Cerebellar nuclear complex (tissue), 1 donor: ENCODE measurements around the gene UTS2R.
"Not testable (repeated sequence)": the region's sequence is repeated elsewhere in the genome, so short reads cannot be mapped to it uniquely, and the experiment has no call there.

Source experiments
- DNase-seq, 2 experiments: peaks; one replicate each; lab custom pipeline; 2025; lab: John Stamatoyannopoulos, UW

Gene UTS2R

DNA sequence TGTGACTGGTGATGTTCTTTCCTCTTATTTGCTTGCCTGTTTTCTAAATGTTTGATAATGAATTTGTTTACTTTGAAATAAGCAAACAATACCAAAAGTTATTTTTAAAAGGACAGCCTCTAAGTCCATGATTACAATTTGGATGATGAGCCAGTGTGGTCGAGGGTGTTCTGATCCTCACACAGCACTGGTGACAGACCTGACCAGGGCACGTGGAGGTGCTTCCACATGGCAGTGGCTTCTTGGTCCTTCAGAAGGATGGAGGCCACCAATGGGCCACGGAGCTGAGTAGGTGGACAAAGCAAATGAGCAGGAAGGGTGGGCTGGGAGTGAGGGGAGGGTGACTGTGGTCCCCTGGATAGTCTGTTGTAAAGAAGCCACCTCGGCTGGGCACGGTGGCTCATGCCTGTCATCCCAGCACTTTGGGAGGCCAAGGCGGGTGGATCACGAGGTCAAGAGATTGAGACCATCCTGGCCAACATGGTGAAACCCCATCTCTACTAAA, 16.7 kb upstream of the UTS2R start:
- no peak for DNase-seq

- no peak for DNase-seq
These were observed 15.7 kb upstream of the UTS2R start for GRCh38 chr17:82355770-82356427.

GRCh38 chr17:82356845-82357355, 14.7 kb upstream of the UTS2R start:
- DNase-seq = no peak

GRCh38 chr17:82357394-82357793, 14.2 kb upstream of the UTS2R start:
- no peak for DNase-seq

GRCh38 chr17:82358465-82359350, 12.9 kb upstream of the UTS2R start, which contains the start of gene TEX19:
TSS of gene TEX19 (plus strand) at chr17:82359247. CDS start at chr17:82362151, 2,904 bp downstream.
- no peak for DNase-seq

DNA sequence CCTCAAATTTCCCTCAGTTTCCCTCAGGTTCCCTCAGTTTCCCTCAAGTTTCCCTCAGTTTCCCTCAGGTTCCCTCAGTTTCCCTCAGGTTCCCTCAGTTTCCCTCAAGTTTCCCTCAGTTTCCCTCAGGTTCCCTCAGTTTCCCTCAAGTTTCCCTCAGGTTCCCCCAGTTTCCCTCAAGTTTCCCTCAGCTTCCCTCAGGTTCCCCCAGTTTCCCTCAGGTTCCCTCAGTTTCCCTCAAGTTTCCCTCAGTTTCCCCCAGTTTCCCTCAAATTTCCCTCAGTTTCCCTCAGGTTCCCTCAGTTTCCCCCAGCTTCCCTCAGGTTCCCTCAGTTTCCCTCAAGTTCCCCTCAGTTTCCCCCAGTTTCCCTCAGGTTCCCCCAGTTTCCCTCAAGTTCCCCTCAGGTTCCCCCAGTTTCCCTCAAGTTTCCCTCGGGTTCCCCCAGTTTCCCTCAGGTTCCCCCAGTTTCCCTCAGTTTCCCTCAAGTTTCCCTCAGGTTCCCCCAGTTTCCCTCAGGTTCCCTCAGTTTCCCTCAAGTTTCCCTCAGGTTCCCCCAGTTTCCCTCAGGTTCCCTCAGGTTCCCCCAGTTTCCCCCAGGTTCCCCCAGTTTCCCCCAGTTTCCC, 12.0 kb upstream of the UTS2R start:
- DNase-seq = not testable (repeated sequence)

GRCh38 chr17:82361885-82362633, 9.5 kb upstream of the UTS2R start:
- DNase-seq = no peak

GRCh38 chr17:82365606-82366295, 5.8 kb upstream of the UTS2R start:
- no peak for DNase-seq

GRCh38 chr17:82366749-82367148, 4.8 kb upstream of the UTS2R start:
- DNase-seq = no peak

DNA sequence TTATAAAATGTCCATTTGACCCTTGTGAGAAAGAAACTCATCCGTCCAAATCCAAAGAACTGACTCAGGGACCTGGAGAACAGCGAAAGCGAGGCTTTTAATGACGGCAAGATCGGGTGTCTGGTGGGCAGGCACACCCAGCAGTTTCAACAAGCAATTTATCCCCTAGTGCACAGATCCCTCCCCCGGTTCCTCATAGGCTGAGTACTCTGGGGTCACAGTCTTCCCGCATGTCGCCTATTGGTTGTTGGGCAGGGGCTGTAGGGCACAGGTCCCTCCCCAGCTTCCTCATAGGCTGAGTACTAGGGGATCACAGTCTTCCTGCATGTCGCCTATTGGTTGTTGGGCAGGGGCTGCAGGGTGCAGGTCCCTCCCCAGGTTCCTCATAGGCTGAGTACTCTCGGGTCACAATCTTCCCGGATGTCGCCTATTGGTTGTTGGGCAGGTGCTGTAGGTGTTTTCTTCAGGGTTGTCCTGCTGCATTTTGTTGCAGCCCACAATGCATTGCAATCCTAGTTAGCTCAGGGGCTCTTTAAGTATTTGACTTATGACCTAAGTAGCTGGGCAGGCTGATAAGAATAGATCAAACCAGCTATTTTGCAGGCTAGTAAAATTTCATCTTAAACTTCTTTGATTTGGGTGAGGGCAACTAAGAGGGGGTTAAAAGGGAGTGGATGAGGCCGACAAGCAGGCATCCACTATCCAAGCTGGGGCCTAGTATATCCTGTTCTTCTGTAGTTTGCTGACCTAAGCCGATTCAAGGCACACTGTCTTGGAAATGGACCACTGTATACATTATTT, 3.6 kb upstream of the UTS2R start:
- no peak for DNase-seq

DNA sequence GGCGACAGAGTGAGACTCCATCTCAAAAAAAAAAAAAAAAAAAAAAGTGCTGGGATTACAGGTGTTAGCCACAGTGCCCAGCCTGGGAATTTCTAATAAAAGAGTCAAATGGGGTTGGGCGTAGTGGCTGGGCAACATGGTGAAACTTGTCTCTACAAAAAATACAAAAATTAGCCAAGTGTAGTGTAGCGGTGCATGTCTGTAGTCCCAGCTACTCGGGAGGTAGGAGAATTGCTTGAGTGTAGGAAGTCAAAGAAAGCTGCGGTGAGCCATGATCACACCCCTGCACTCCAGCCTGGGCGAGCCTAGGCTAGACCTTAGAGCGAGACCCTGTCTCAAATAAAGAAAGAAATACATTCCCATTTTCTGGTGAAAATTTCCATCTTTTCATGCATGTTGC, 2.4 kb upstream of the UTS2R start:
- DNase-seq = no peak

- DNase-seq = no peak
These were observed 863 bp upstream of the UTS2R start for GRCh38 chr17:82370471-82371332.

DNA sequence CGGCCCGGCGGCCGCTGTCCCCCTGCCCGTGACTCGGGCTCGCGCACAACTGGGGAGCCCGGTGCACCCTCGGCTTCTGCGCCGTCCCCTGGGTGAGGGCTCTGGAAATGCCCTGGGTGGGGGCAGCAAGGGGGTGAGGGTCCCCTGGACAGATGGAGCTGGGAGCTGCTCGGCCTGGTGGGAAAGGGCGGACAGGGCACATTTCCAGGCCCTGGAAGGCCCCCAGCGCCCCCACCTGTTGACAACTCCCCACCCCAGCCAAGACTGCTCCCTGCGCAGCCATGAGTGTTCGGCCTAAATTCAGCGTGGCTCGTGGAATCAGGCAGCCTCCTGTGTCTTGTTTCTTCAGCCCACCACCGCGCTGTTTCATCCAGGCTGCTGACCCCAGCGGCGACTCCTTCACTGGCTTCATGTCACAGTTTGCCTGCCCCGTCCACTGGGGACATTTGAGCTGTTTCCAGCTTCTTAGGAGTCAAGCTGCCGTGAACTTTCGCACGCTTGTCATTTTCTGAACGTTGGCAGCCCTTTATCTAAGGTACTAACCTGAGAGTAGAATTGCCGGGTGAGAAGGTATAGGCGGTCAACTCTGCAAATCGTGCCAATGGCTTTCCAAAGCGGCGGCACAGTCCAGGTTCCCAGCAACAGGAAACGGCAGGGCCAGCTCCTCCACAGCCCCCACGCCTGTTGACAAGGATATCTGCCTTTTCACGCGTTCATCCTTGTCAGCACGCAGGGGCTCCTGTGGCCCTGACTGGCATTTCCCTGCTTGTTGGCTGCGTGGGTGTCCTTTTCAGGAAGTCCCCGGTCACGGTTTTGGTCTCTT, 895 bp downstream of the UTS2R start:
- DNase-seq = no peak

GRCh38 chr17:82373072-82373452, 1.5 kb downstream of the UTS2R start:
- DNase-seq = not testable (repeated sequence)

DNA sequence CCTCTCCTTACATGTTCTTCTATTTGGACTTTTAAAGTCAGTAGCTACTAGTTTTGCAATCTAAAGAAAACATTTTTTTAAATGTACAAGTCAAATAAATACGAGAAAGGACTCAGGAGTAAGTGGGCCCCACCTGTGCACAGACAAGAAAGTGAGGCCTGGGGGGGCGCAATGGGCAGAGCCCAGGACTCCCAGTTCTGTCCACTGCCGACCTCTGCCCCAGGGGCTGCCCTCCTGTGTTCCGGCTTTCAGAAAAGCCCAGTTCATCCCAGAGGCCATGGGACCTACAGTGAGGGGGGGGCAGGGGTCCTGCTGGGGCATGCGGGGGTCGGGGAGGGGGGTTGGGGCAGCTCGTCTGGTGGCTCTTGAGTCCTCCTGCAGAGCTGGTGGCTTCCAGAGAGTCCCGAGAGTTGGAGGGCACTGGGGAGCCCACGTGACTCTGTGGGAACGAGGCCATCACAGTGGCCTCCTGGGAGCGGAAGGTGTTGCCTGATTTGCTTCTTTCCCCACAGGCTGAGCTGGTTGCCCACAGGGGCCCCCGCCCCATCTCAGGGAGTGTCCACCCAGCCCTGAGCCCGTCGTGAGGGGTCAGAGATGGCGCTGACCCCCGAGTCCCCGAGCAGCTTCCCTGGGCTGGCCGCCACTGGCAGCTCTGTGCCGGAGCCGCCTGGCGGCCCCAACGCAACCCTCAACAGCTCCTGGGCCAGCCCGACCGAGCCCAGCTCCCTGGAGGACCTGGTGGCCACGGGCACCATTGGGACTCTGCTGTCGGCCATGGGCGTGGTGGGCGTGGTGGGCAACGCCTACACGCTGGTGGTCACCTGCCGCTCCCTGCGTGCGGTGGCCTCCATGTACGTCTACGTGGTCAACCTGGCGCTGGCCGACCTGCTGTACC, 2.4 kb downstream of the UTS2R start:
- DNase-seq = no peak

GRCh38 chr17:82374626-82375331, 3.2 kb downstream of the UTS2R start:
- DNase-seq = no peak
